Endothelial cell (in vitro differentiated cells): ENCODE results near the gene LYPD3. TPM values are rescaled to one million over a fixed set of nuclear protein-coding genes. Genes with fewer than 3 reads are reported as not detected.
"Not testable (repeated sequence)": the region's sequence is repeated elsewhere in the genome, so short reads cannot be mapped to it uniquely, and the experiment has no call there.

Experiments used
- DNase-seq: peaks from one replicate; pipeline ENCODE4 v3.0.0; 2021; ENCODE audit warnings: low spot score
- H3K27ac Mint-ChIP-seq: one replicate; pipeline ENCODE4 v1.8.0; 2021; ENCODE audit warnings: mixed read lengths, inconsistent platforms; ENCODE audit not compliant: unreplicated experiment
- H3K27me3 Mint-ChIP-seq: one replicate; pipeline ENCODE4 v1.8.0; 2021; ENCODE audit warnings: mild to moderate bottlenecking, moderate library complexity, mixed read lengths, inconsistent platforms; ENCODE audit not compliant: unreplicated experiment
- H3K36me3 Mint-ChIP-seq: one replicate; pipeline ENCODE4 v1.8.0; 2021; ENCODE audit warnings: mild to moderate bottlenecking, low read depth, mixed read lengths, inconsistent platforms; ENCODE audit not compliant: unreplicated experiment
- H3K4me1 Mint-ChIP-seq: one replicate; pipeline ENCODE4 v1.8.0; 2021; ENCODE audit warnings: mild to moderate bottlenecking, mixed read lengths, inconsistent platforms; ENCODE audit not compliant: unreplicated experiment
- H3K4me3 Mint-ChIP-seq: one replicate; pipeline ENCODE4 v1.8.0; 2021; ENCODE audit warnings: mild to moderate bottlenecking, mixed read lengths, inconsistent platforms; ENCODE audit not compliant: unreplicated experiment
- H3K9me3 Mint-ChIP-seq: one replicate; pipeline ENCODE4 v1.8.0; 2021; ENCODE audit warnings: mixed read lengths, inconsistent platforms; ENCODE audit not compliant: unreplicated experiment
- long read RNA-seq: library from polyadenylated mRNA; unstranded; transcript quantifications from one replicate; pipeline ENCODE4 v2.0.0, GENCODE V29; 2020; ENCODE audit not compliant: unreplicated experiment
- total RNA-seq: library from RNA; stranded (reverse); fragmentation: NEBNext Ultra II Directional; extraction: Animal tissue kit (Norgen Biotek cat#: 25700); gene quantifications from one replicate; pipeline ENCODE4 v1.2.1, GENCODE V29; 2021; ENCODE audit not compliant: unreplicated experiment
- TF ChIP-seq, protein P1 (sequence below): fragments of 200-600 bp; sonication (generic); IDR thresholded peaks from one replicate; pipeline ENCODE4 v1.5.0; 2021; ENCODE audit warnings: antibody characterized with exemption; ENCODE audit not compliant: unreplicated experiment

The LYPD3 gene
- 0.67 TPM for total RNA-seq
- long read RNA-seq: 0 reads

DNA sequence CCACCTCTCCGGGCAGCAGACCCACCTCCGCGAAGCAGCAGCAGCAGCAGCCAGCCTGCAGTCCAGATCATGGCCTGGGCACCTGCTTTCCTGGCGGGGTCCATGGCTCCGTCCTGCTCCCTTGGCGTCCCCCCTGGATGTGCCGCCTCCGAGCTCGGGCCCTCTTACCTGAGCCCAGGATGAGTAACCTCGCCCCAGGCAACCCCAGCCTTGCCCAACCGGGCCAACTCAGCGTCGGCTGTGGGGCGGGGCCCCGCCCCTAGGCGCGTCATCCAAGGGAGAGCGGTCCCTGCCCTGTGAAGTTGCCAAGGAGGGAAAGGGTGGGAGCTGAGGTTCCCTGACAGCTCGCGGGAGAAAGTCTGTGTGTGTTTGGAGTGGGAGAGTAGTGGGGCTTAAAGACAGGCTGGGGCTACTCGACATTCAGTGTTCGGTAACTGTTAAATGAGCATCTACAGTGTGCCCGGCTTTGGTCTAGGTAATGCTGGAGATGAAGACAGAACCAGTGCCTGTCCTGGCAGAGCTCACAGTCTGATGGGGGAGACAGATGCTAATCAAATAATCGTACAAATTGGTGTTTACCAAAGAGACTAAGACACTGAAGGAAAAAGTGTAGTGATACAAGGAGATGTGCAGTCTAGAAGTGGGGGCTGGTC, at the start of gene LYPD3:
Gene LYPD3 (minus strand): TSS at position 141 of the 653 bp plus-strand sequence. CDS start 37 bp downstream, at position 104.
- TF ChIP-seq, protein P1, sequence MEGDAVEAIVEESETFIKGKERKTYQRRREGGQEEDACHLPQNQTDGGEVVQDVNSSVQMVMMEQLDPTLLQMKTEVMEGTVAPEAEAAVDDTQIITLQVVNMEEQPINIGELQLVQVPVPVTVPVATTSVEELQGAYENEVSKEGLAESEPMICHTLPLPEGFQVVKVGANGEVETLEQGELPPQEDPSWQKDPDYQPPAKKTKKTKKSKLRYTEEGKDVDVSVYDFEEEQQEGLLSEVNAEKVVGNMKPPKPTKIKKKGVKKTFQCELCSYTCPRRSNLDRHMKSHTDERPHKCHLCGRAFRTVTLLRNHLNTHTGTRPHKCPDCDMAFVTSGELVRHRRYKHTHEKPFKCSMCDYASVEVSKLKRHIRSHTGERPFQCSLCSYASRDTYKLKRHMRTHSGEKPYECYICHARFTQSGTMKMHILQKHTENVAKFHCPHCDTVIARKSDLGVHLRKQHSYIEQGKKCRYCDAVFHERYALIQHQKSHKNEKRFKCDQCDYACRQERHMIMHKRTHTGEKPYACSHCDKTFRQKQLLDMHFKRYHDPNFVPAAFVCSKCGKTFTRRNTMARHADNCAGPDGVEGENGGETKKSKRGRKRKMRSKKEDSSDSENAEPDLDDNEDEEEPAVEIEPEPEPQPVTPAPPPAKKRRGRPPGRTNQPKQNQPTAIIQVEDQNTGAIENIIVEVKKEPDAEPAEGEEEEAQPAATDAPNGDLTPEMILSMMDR: no peak
- no peak within 1 kb of the TSS for H3K27ac Mint-ChIP-seq
- H3K4me3 Mint-ChIP-seq: peak within 1 kb of the TSS; percentile 95
- no peak for DNase-seq
- H3K9me3 Mint-ChIP-seq: no peaks in the 10 kb centered on the region
- H3K4me1 Mint-ChIP-seq: peaks cover 13% of the 10 kb centered on the region
- H3K27me3 Mint-ChIP-seq: peaks cover 16% of the 10 kb centered on the region
- H3K36me3 Mint-ChIP-seq: no peaks in the 10 kb centered on the region

DNA sequence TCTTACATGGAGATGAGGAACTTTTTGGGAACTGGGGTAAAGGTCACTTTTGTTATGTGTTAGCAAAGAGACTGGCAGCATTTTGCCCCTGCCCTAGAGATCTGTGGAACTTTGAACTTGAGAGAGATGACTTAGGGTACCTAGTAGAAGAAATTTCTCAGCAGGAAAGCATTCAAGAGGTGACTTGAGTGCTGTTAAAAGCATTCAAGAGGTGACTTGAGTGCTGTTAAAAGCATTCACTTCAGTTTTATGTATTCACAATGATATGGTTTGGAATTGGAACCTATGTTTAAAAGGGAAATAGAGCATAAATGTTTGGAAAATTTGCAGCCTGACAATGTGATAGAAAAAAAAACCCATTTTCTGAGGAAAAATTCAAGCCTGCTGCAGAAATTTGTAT, 47.0 kb upstream of the LYPD3 start:
- not testable (repeated sequence) for H3K4me3 Mint-ChIP-seq, DNase-seq, H3K27ac Mint-ChIP-seq, H3K27me3 Mint-ChIP-seq, H3K9me3 Mint-ChIP-seq, H3K4me1 Mint-ChIP-seq
- peaks cover 36% of the 10 kb centered on the region for H3K36me3 Mint-ChIP-seq

DNA sequence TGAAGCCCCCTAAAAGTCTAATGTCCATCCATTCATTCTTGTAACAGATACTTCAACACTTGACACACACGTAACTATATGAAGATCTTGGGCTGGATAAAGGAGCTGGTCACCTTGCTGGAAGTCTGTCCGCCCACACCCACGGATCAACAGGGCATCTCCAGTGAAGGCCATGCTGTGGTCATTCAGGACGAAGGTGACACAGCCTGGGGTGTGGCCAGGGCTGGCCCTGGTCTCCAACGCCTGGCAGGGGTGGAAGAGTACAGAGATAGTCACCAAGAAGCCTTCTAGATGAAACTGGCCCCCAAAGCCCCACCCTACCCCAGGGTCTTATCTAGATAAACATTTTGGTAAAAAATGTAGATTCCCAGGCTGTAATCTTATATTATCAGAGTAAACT, 45.9 kb upstream of the LYPD3 start:
- Mint-ChIP-seq H3K9me3 (no peaks in the 10 kb centered on the region), H3K4me3 (peak overlapping the region; percentile 12), H3K27me3 (peaks cover 7% of the 10 kb centered on the region), H3K36me3 (peaks cover 36% of the 10 kb centered on the region), H3K4me1 (no peaks in the 10 kb centered on the region), H3K27ac (no peak overlapping the region)
- TF ChIP-seq, protein P1: no peak
- no peak for DNase-seq

DNA sequence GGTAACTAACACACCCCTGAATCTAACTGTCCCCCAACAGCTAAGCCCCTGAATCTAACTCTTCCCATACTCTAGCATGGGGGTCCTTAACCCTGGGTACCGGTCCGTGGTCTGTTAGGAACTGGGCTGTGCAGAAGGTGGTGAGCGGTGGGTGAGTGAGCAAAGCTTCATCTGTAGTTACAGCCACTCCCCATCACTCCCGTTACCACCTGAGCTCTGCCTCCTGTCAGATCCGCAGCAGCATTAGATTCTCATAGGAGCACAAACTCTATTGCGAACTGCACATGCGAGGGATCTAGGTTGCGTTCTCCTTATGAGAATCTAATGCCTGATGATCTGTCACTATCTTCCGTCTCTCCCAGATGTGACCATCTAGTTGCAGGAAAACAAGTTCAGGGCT, 45.3 kb upstream of the LYPD3 start:
- Mint-ChIP-seq H3K27ac (no peak overlapping the region), H3K27me3 (peaks cover 7% of the 10 kb centered on the region), H3K4me1 (no peaks in the 10 kb centered on the region), H3K4me3 (peak overlapping the region; percentile 12), H3K9me3 (no peaks in the 10 kb centered on the region), H3K36me3 (peaks cover 41% of the 10 kb centered on the region)
- TF ChIP-seq, protein P1: no peak
- DNase-seq: no peak

DNA sequence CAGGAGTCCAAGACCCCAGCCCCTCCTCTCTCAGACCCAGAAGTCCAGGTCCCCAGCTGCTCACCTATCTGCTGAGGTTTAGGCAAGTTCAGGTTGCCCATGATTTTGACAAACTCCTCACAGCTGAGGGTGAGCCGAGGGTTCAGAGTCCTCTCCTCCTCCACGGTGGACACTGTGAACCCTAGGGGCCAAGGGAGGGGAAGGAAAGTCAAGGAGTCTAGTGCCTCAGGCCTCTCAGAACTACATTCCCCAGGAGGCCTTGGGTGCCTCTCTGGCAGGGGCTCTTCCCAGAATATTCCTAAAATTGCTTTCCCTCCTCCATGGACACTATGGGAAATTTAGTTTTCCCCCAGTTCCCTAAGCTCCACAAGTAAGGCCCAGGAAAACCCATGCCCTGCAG, 42.5 kb upstream of the LYPD3 start:
- H3K27ac Mint-ChIP-seq: no peak overlapping the region

More for the DNA sequence above, 42.5 kb upstream of the LYPD3 start:
- H3K4me3 Mint-ChIP-seq: no peak overlapping the region
- DNase-seq: no peak
- H3K9me3 Mint-ChIP-seq: no peaks in the 10 kb centered on the region
- TF ChIP-seq, protein P1: no peak
- peaks cover 35% of the 10 kb centered on the region for H3K36me3 Mint-ChIP-seq
- peaks cover 14% of the 10 kb centered on the region for H3K4me1 Mint-ChIP-seq
- peaks cover 11% of the 10 kb centered on the region for H3K27me3 Mint-ChIP-seq
